ACC112 (cell line): ENCODE data around the gene RPS3.
"Not testable (repeated sequence)": the region's sequence is repeated elsewhere in the genome, so short reads cannot be mapped to it uniquely, and the experiment has no call there.

Source experiments
- H2AFZ ChIP-seq: fragments of 200-600 bp; sonication (generic); one replicate; pipeline ENCODE4 v1.6.0; 2017; ENCODE audit warnings: antibody characterized with exemption, low read length; ENCODE audit not compliant: unreplicated experiment
- H3K27ac ChIP-seq: fragments of 200-600 bp; sonication (generic); 2 replicates; pipeline ENCODE4 v1.5.1; 2014; ENCODE audit warnings: low read depth, mild to moderate bottlenecking, antibody characterized with exemption, low read length, moderate library complexity
- H3K27me3 ChIP-seq: fragments of 200-600 bp; sonication (generic); 2 replicates; pipeline ENCODE4 v1.6.1; 2014; ENCODE audit warnings: mild to moderate bottlenecking, antibody characterized with exemption, low read length, moderate library complexity, mixed read lengths; ENCODE audit not compliant: insufficient read depth
- H3K36me3 ChIP-seq: fragments of 200-600 bp; sonication (generic); 2 replicates; pipeline ENCODE4 v1.6.1; 2016; ENCODE audit warnings: mild to moderate bottlenecking, antibody characterized with exemption, low read length, moderate library complexity, mixed read lengths; ENCODE audit not compliant: insufficient read depth
- H3K4me1 ChIP-seq: fragments of 200-600 bp; sonication (generic); one replicate; pipeline ENCODE4 v1.6.1; 2016; ENCODE audit warnings: low read length, mixed read lengths; ENCODE audit not compliant: insufficient read depth, unreplicated experiment, control insufficient read depth
- H3K4me3 ChIP-seq: fragments of 200-600 bp; sonication (generic); 2 replicates; pipeline ENCODE4 v1.5.1; 2014; ENCODE audit warnings: mild to moderate bottlenecking, low read depth, low read length
- H3K79me2 ChIP-seq: fragments of 200-600 bp; sonication (generic); one replicate; pipeline ENCODE4 v1.6.0; 2016; ENCODE audit warnings: low read length; ENCODE audit not compliant: control insufficient read depth, unreplicated experiment, insufficient read depth

Gene RPS3

DNA sequence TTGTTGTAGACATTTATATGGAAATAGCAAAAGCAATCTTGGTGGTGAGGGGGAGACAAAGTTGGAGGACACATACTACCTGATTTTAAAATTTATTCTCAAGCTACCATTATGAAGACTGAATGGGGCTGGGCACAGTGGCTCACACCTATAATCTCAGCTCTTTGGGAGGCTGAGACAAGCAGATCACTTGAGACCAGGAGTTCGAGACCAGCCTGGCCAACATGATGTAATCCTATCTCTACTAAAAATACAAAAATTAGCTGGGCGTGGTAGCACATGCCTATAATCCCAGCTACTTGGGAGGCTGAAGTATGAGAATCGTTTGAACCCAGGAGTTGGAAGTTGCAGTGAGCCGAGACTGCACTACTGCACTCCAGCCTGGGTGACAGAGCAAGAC, 37.0 kb upstream of the RPS3 start:
- not testable (repeated sequence) for H3K79me2 ChIP-seq, H2AFZ ChIP-seq, H3K4me3 ChIP-seq, H3K4me1 ChIP-seq, H3K27ac ChIP-seq, H3K27me3 ChIP-seq, H3K36me3 ChIP-seq

DNA sequence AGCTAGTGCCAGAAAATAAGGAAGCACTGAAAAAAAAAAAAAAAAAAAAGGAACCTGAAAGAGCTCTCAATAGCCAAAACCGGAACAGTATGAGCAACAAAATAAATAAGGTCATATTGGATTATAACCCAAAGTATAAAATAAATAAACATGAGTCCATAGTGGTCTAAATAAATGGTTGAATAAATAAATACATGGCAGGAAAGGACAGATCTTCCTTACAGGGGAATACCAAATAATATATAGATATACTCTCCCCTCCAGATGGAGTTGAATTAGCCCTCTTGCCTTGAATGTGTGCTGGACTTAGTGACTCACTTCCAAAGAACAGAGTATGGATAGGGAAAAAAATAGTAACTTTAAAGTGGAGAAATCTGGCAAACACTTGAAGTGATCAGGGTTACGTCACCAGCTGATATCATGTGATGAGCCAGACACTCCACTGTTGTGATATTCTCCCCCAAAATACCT, 33.6 kb upstream of the RPS3 start:
- H3K79me2 ChIP-seq = no peaks in the 10 kb centered on the region
- H3K36me3 ChIP-seq = no peaks in the 10 kb centered on the region
- H3K27me3 ChIP-seq = no peaks in the 10 kb centered on the region
- no peak overlapping the region for H3K27ac ChIP-seq
- H3K4me3 ChIP-seq = no peak overlapping the region
- peaks cover 7% of the 10 kb centered on the region for H3K4me1 ChIP-seq
- H2AFZ ChIP-seq = peak overlapping the region; percentile 11

DNA sequence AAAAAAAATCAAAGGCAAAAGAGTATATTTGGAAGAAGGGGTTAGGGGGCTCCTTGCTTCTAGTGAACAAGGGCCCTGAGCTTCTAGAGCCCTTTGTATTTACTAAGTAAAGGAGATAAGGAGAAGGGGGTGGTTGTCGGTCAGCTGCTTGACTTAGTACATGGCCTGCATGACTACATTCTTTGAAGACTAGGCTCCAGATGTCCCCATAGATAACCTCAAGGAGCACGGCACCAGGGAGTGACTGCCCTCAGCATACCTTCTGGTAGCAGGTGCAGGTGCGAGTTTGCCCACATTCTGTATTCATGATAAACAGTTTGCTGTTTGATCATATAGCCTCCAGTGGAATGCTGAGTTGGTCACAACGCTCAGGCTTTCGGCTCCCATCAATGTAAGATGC, 32.5 kb upstream of the RPS3 start:
- not testable (repeated sequence) for H3K4me1 ChIP-seq, H3K27me3 ChIP-seq, H3K79me2 ChIP-seq, H3K36me3 ChIP-seq, H2AFZ ChIP-seq, H3K4me3 ChIP-seq, H3K27ac ChIP-seq

DNA sequence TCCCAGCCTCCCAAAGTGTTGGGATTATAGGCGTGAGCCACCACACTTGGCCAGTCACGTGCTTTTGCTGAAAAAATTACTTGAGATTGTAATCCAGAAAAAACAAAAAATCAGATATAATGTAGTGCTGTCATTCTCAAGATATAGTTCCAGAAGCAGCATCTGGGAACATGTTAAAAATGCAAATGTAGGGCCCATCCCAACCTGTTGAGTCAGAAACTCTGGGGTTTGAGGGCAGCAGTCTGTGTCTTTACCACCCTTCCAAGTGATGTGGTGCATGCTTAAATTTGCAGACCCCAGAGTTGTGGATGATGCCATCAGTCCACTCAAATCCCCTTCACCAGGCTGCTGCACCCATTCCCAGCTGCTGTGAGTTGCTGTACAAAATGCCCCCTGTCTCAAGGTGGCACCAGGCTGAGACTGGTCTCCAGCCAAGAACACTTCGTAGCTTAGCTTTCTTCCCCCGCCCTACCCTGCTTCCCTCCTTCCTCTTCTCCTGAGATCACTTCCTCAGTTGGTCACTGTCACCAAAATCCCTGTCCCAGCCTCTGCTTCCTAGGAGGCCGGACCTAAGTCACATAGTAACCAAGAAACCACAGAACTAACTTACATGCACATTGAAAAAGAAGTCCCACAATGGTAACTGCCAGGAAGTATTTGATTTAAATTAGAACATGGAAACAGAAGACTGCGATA, 29.6 kb upstream of the RPS3 start:
- H3K4me3 ChIP-seq = no peak overlapping the region
- H3K79me2 ChIP-seq = no peaks in the 10 kb centered on the region
- H3K4me1 ChIP-seq = peaks cover 20% of the 10 kb centered on the region
- H3K27ac ChIP-seq = no peak overlapping the region
- H3K36me3 ChIP-seq = no peaks in the 10 kb centered on the region
- no peak overlapping the region for H2AFZ ChIP-seq
- no peaks in the 10 kb centered on the region for H3K27me3 ChIP-seq

DNA sequence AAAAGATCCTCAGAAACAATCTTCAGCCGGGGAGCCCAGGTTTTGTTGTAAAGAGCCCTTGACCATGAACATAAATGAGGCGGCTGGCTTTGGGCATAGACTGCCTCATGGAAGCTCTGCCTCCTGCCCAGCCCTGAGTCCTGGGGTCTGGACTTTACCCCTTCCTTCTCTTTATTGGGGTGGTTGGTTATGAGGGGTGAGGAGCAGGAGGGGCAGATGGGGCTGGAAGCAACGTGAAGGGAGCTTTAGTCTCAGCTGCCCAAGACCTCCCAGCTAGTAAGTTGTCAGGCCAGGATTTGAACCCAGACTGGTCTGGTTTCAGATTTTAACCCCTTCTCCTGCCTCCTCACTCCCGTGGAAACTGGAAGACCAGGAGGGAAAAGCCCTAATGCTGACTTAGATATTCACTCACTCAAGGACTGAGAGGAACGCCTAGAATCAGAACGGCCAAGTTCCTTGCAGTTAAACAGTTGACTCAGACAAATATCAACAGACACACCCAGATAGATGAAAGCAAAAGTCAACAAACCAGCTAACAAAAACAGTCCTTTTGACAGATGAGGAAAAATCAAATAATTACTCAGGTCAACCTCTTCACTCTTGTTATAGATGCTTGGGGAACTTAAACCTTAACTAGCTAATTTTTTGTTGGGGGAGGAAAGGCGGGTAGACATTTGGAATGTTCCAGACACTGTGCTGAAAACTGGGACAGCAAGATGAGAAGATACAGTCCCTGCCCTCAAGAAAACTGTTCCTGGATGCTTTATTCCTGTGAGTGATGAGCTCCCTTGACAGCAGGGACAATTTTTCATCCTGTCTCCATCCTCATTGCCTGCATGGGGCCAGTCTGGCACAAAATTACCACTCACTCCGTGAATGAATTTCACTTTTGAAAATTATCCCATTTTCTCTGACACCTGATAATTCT, 27.1 kb upstream of the RPS3 start:
- Histone ChIP-seq H3K36me3 (no peaks in the 10 kb centered on the region), H3K27ac (no peak overlapping the region), H2AFZ (peak overlapping the region; percentile 81), H3K4me1 (peaks cover 13% of the 10 kb centered on the region), H3K4me3 (0 out of 2 replicates have a peak overlapping the region, but pooled peaks have one; percentile 2), H3K27me3 (no peaks in the 10 kb centered on the region), H3K79me2 (no peaks in the 10 kb centered on the region)

DNA sequence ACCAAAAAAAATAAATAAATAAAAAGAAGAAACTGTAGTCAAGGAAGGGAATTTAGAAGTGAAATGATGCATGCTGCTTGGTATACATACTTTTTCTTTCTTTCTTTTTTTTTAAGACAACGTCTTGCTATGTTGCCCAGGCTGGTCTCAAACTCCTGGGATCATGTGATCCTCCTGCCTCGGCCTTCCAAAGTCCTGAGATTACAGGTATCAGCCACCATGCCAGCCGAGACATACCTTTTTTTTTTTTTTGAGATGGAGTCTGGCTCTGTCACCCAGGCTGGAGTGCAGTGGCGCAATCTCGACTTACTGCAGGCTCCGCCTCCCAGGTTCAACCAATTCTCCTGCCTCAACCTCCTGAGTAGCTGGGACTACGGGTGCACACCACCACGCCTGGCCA, 26.1 kb upstream of the RPS3 start:
- no peak overlapping the region for H2AFZ ChIP-seq
- H3K79me2 ChIP-seq = no peaks in the 10 kb centered on the region
- H3K27me3 ChIP-seq = no peaks in the 10 kb centered on the region
- no peaks in the 10 kb centered on the region for H3K36me3 ChIP-seq
- H3K4me1 ChIP-seq = peaks cover 13% of the 10 kb centered on the region
- no peak overlapping the region for H3K4me3 ChIP-seq
- no peak overlapping the region for H3K27ac ChIP-seq

DNA sequence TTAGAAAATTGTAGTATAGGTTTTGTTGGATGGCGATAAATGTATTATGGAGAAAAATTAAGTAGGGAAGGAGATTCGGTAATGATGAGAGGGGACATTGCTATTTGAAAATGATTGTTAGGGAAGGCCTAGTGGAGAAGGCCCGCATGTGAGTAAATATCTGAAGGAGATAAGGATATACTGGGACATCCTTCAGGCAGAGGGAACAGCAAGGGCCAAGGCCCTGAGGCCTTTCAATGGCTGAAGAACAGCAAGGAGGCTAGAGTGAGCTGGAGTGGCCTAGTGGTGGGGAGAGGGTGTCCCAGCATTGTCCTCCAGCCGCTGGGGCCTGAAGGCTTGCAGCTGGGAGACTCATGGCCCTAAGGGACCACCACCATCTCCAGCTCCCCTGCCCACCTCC, 24.7 kb upstream of the RPS3 start:
- no peaks in the 10 kb centered on the region for H3K27me3 ChIP-seq
- H3K36me3 ChIP-seq = no peaks in the 10 kb centered on the region
- peaks cover 13% of the 10 kb centered on the region for H3K4me1 ChIP-seq
- no peaks in the 10 kb centered on the region for H3K79me2 ChIP-seq
- H2AFZ ChIP-seq = no peak overlapping the region
- no peak overlapping the region for H3K4me3 ChIP-seq
- no peak overlapping the region for H3K27ac ChIP-seq

DNA sequence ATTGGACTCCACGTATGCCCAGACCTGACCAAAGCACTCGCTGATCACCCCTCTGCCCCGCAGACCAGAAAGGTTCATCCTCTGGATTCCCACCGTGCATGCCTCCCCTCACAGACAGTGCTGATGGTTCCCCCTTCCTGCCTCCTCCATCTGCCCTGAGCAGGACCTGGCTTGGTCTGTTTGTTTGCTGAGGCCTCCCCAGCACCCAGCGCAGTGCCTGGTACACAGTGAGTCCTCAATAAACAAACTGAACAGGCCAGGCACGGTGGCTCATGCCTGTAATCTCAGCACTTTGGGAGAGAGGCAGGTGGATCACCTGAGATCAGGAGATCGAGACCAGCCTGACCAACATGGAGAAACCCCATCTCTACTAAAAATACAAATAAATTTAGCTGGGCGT, 23.7 kb upstream of the RPS3 start:
- H3K36me3 ChIP-seq = no peaks in the 10 kb centered on the region
- H3K27me3 ChIP-seq = no peaks in the 10 kb centered on the region
- H3K79me2 ChIP-seq = no peaks in the 10 kb centered on the region
- H3K4me3 ChIP-seq = no peak overlapping the region
- no peak overlapping the region for H3K27ac ChIP-seq
- peaks cover 13% of the 10 kb centered on the region for H3K4me1 ChIP-seq
- no peak overlapping the region for H2AFZ ChIP-seq

DNA sequence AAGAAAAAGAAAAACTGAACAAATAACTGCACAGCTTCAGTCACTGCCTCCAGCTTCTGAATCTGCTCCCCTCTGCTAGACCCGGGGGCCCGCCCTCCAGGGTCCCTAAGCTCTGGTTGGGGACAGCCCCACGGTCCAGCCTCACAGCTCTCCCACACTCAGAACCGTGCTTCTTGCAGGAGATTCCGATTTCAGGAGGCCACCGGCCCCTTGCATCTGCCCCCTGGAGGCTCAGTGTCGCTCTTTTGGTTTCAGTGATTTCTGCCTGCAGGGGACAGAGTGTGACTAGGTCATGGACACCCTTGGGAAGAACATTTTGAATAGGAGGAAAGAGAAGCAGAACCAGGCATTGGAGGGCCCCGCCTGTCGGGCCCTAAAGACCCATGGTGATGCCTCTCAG, 23.1 kb upstream of the RPS3 start:
- Histone ChIP-seq H2AFZ (no peak overlapping the region), H3K4me3 (no peak overlapping the region), H3K36me3 (no peaks in the 10 kb centered on the region)

DNA sequence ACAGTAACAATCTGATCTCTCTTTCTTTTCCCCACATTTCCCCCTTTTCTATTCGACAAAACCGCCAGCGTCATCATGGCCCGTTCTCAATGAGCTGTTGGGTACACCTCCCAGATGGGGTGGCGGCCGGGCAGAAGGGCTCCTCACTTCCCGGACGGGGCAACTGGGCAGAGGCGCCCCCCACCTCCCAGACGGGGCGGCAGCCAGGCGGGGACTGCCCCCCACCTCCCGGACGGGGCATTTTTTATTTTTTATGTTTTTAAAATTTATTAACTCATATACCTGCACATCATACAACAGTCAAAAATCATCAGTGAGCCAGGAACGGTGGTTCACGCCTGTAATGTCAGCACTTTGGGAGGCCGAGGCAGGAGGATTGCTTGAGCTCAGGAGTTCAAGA, 20.5 kb upstream of the RPS3 start:
- not testable (repeated sequence) for H3K27ac ChIP-seq

More for the DNA sequence above, 23.1 kb upstream of the RPS3 start:
- Histone ChIP-seq H3K27ac (no peak overlapping the region), H3K4me1 (peaks cover 13% of the 10 kb centered on the region), H3K79me2 (no peaks in the 10 kb centered on the region), H3K27me3 (no peaks in the 10 kb centered on the region)

DNA sequence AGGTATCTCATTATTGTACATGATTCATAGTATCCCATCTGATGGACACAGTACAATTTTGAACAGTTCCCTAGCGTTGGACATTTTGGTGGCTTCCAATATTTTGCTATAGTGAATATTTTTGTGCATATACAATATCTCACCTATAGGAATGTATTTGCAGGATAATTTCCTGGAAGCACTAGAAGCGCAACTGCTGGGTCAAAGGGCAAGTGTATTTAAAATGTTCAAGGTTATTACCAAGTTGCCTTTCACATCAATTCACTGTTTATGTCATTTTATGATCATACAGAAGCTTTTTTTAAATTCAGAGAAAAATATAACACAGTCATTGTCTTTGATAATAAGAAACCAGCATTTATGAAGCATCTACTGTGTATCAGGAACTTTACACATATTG, 19.1 kb upstream of the RPS3 start:
- Histone ChIP-seq H3K4me3 (no peak overlapping the region), H3K27me3 (no peaks in the 10 kb centered on the region), H3K27ac (no peak overlapping the region), H3K36me3 (no peaks in the 10 kb centered on the region), H2AFZ (no peak overlapping the region), H3K4me1 (no peaks in the 10 kb centered on the region), H3K79me2 (no peaks in the 10 kb centered on the region)

More for the DNA sequence above, 20.5 kb upstream of the RPS3 start:
- not testable (repeated sequence) for H2AFZ ChIP-seq, H3K4me3 ChIP-seq, H3K4me1 ChIP-seq, H3K27me3 ChIP-seq, H3K36me3 ChIP-seq, H3K79me2 ChIP-seq
